AG04449 (cell line): Measurements from ENCODE around the gene MMP15.

Experiments used
- CTCF ChIA-PET: fragments of 350-600 bp; formaldehyde crosslinking; extraction: SDS; loops from one replicate; lab custom pipeline; 2021; ENCODE audit warnings: antibody characterized with exemption; lab: Yijun Ruan, JAX
- POLR2A ChIA-PET: fragments of 400-600, 350-600 bp; formaldehyde crosslinking; extraction: SDS; loops from one replicate; lab custom pipeline; 2020; ENCODE audit warnings: antibody characterized with exemption, inconsistent platforms; lab: Yijun Ruan, JAX
- DNase-seq: peaks from one replicate; pipeline ENCODE4 v3.0.0-alpha.2; 2010; ENCODE audit warnings: low read depth, low spot score
- H3K4me3 ChIP-seq: 2 replicates; pipeline ENCODE4 v1.5.1; 2011; ENCODE audit warnings: low read depth, mild to moderate bottlenecking, control low read depth, low read length
- TF ChIP-seq, protein P1 (sequence below): IDR thresholded peaks from one replicate; pipeline ENCODE4 v1.5.1; 2011; ENCODE audit warnings: mild to moderate bottlenecking, moderate library complexity, low read length, control low read depth, inconsistent platforms; ENCODE audit not compliant: insufficient read depth; ENCODE audit errors: missing control alignments

MMP15 gene

DNA sequence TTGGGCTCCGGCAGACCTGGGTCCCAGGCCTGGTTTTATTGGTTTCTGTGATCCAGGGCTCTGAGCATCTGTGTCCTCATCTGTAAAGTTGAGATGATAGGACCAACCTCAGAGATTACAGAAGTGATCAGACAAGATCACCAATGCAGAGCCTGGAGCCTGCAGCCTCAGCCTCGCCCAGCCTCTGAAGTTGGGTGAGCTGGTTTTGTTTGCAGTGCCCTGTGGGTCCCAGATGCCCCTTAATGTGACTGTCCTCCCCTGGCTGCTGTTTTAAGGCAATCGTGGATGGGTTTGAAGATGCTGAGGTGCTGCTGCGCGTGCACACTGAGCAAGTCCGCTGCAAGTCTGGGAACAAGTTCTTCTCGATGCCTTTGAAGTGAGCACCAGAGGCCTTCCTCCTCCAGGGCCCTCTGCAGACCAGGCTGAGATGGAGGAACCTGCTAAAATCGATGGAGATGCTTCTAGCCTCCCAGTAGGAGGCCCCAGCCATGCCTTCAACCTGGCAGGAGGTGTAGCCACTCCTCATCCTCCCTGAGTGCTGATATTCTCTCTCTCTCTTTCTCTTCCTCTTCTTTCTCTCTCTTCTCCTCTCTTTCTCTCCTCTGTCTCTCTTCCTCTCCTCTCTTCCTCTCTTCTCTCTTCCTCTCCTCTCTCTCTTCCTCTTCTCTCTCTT, 5.6 kb upstream of the MMP15 start:
- no peak overlapping the region for H3K4me3 ChIP-seq
- ChIA-PET POLR2A (no interaction called here), CTCF (interaction anchor here (0.9 to 3.3 kb wide), 6 partner anchors 10 to 177 kb away, joined by 3 to 39 read pairs (median 6); no protein-coding TSS in a partner anchor)
- TF ChIP-seq, protein P1, sequence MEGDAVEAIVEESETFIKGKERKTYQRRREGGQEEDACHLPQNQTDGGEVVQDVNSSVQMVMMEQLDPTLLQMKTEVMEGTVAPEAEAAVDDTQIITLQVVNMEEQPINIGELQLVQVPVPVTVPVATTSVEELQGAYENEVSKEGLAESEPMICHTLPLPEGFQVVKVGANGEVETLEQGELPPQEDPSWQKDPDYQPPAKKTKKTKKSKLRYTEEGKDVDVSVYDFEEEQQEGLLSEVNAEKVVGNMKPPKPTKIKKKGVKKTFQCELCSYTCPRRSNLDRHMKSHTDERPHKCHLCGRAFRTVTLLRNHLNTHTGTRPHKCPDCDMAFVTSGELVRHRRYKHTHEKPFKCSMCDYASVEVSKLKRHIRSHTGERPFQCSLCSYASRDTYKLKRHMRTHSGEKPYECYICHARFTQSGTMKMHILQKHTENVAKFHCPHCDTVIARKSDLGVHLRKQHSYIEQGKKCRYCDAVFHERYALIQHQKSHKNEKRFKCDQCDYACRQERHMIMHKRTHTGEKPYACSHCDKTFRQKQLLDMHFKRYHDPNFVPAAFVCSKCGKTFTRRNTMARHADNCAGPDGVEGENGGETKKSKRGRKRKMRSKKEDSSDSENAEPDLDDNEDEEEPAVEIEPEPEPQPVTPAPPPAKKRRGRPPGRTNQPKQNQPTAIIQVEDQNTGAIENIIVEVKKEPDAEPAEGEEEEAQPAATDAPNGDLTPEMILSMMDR: no peak
- no peak for DNase-seq

DNA sequence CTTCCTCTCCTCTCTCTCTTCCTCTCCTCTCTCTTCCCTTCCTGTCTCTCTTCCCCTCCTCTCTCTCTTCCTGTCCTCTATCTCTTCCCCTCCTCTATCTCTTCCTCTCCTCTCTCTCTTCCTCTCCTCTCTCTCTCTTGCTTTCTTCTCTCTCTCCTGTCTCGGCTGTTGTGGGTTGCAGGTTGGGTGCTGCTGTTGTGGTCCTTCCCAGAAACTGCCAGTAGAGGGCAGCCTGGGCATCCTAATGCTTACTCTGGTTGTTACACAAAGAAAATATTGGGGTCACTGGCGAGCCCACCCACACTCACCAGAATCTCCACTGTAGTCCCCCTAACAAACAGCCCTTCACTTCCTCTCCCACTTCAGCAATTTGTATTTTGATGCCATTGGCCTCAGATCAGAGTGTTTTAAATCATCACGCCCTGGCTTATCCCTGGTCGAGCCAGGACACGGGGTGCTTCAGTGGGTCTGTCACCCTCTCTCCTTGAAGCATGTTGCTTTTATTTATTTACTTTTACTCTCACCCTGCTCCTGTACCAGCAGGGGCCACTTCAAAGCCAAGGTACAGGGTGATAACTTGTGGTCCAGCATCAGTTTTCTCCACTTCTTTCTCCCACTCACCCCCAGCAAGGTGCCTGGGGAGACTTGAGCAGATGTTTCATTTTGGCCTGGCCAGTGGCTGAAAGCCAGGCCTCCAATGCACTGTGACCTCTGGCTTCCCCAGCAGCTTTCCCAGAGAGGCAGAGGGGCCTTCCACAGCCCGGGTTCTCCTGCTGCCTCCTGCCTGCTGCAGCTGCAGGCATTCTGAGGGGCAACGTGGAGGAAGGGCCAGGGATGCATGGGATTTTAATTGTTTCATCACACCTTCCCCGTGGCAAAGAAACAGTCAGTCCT, 4.7 kb upstream of the MMP15 start:
- ChIA-PET CTCF (interaction anchor here (0.7 to 5.6 kb wide), 12 partner anchors 10 to 274 kb away, joined by 3 to 22 read pairs (median 3); partner anchors contain the start of genes CFAP20, PRSS54 and USB1), POLR2A (no interaction called here)
- TF ChIP-seq, protein P1: peak; percentile 83
- H3K4me3 ChIP-seq: no peak overlapping the region
- DNase-seq: no peak

DNA sequence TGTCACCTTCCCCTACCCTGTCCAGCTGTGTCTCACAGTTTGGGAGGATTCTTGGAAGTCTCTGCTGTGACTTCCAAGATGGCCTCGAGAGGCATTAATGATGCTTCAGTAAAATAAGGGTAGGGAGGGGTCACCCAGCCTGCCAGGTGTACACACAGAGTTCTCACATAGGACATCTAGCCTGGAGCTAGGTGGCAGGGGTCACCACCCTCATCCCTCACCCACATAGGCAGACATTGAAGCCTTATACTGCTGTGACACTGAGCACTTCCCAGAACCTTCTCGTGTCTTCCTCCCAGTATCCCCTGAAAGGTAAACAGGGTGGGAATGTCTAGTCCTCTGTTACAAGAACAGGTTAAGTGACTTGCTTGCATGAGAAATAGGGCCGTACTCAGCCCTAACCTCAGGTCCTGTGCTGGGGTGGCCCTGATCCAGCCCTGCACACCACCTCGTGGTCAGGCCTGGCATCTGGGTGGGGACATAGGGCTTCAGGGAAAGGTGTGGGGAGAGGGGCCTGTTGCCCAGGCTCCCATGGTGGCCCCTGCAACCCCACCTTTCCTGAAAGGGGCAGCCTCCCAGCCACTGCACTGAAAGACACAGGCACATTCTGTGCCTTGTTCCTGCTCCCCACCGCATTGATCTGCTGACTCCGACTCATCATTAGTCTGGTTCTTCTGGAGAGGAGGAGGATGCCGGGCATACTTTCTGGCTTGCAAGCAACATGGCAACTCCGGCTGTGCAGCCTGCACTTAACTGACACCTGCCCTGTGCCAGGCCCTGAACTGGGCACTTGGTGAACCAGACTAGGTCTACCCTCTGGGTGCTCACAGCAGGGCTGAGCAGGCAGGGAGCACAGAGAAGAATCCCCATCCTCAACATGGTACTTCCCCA, 3.6 kb upstream of the MMP15 start:
- TF ChIP-seq, protein P1: no peak
- DNase-seq: peak; percentile 41
- POLR2A ChIA-PET: no interaction called here
- CTCF ChIA-PET: interaction anchor here (0.7 to 5.6 kb wide), 15 partner anchors 8 to 273 kb away, joined by 3 to 23 read pairs (median 3); partner anchors contain the start of genes CFAP20, PRSS54 and USB1
- no peak overlapping the region for H3K4me3 ChIP-seq

DNA sequence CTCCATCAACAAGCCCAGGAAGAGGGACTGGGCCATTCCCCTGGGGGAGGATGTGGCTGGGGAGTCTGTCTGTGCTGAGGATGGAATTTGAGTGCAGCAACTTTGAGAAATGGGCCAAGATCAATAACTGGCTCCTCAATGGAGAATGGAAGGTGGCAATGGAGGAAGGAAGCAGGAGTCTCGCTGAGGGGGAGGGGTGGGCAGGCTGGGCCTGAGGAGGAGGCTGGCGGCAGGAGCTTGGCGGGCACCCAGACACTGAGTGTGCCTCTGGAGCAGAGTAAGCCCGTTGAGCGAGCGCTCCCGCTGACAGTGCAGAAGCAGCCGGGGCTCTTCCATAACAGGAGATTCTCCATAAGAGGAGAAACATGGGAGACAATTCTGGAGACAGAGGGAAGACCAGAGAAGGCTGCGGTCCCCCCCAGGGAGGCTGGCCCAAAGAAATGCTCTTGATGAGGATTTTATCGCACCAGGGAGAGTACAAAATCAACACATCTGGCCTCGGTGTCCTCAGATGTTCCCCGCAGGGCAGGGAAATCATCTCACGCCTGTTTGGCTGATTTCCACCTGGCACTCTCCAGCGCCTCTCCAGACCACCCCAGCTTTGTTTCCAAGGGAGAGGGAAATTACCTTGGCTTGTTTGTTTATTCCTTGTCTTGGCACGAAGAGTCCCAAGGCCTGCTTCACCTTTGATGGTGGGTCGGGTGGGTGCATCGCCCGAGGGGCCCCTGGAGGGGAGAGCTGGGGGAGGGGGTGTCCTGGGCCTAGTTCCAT, 2.8 kb upstream of the MMP15 start:
- ChIA-PET CTCF (interaction anchor here (0.8 to 5.6 kb wide), 8 partner anchors 9 to 104 kb away, joined by 3 to 23 read pairs (median 10); no protein-coding TSS in a partner anchor), POLR2A (interaction anchor here (0.7 kb wide), 1 partner anchor 51 kb away, joined by 4 read pairs; no protein-coding TSS in a partner anchor)
- TF ChIP-seq, protein P1: no peak
- DNase-seq: peak; percentile 33
- H3K4me3 ChIP-seq: no peak overlapping the region; the same call in 1 of the 2 replicates
